HK-2 (cell line): Measurements from ENCODE around the gene GTF3C5.
"Not testable (repeated sequence)": the region's sequence is repeated elsewhere in the genome, so short reads cannot be mapped to it uniquely, and the experiment has no call there.

Experiments used
- DNase-seq: peaks from one replicate; pipeline ENCODE4 v3.0.0-alpha.2; 2018; ENCODE audit not compliant: unreplicated experiment

The GTF3C5 gene

GRCh38 chr9:133088756-133089155, 58.0 kb downstream of the GTF3C5 start:
- DNase-seq = no peak

- DNase-seq = no peak
Observed at GRCh38 chr9:133089271-133089671, 58.5 kb downstream of the GTF3C5 start.

GRCh38 chr9:133090187-133090586, 59.4 kb downstream of the GTF3C5 start:
- DNase-seq = no peak

- no peak for DNase-seq
Observed at GRCh38 chr9:133090752-133091385, 60.1 kb downstream of the GTF3C5 start.

GRCh38 chr9:133094351-133094750, 63.6 kb downstream of the GTF3C5 start:
- DNase-seq = not testable (repeated sequence)

- no peak for DNase-seq
Observed at GRCh38 chr9:133094842-133095393, 64.1 kb downstream of the GTF3C5 start.

- no peak for DNase-seq
Observed at GRCh38 chr9:133098104-133098754, 67.4 kb downstream of the GTF3C5 start.

GRCh38 chr9:133098871-133099270, 68.1 kb downstream of the GTF3C5 start:
- no peak for DNase-seq

GRCh38 chr9:133099726-133100505, 69.1 kb downstream of the GTF3C5 start:
- DNase-seq = no peak

GRCh38 chr9:133100506-133101355, 69.9 kb downstream of the GTF3C5 start:
- no peak for DNase-seq

GRCh38 chr9:133101356-133102189, 70.8 kb downstream of the GTF3C5 start:
- DNase-seq = no peak

GRCh38 chr9:133102190-133103021, 71.6 kb downstream of the GTF3C5 start:
- DNase-seq = no peak

- DNase-seq = peak; percentile 58
Observed at GRCh38 chr9:133103183-133103986, 72.6 kb downstream of the GTF3C5 start.

GRCh38 chr9:133103987-133104505, 73.2 kb downstream of the GTF3C5 start:
- no peak for DNase-seq

GRCh38 chr9:133104718-133105460, 74.1 kb downstream of the GTF3C5 start:
- no peak for DNase-seq

GRCh38 chr9:133105461-133105770, 74.6 kb downstream of the GTF3C5 start:
- no peak for DNase-seq

- no peak for DNase-seq
Observed at GRCh38 chr9:133106511-133107244, 75.9 kb downstream of the GTF3C5 start.
